Measurements from ENCODE around the gene RIMS1.

Gene RIMS1

DNA sequence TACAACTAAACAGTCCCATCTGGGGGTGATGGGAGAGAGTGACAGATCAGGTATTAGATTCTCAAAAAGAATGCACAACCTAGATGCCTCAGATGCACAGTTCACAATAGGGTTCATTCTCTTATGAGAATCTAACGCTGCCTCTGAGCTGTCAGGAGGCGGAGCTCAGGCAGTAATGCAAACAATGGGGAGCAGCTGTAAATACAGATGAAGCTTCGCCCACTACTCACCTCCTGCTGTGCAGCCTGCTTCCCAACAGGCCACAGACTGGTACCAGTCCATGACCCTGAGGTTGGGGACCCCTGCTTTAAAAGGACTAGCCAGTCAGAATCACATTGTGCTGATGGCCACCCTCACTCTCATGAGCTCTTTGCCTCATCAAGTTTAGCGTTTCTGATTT lies 488.5 kb downstream of the RIMS1 start:
- TF ChIP-seq ZFX (IDR thresholded peaks at IDR 0.05; ENCODE audit: borderline replicate concordance), result no peak
- TF ChIP-seq, protein P1, sequence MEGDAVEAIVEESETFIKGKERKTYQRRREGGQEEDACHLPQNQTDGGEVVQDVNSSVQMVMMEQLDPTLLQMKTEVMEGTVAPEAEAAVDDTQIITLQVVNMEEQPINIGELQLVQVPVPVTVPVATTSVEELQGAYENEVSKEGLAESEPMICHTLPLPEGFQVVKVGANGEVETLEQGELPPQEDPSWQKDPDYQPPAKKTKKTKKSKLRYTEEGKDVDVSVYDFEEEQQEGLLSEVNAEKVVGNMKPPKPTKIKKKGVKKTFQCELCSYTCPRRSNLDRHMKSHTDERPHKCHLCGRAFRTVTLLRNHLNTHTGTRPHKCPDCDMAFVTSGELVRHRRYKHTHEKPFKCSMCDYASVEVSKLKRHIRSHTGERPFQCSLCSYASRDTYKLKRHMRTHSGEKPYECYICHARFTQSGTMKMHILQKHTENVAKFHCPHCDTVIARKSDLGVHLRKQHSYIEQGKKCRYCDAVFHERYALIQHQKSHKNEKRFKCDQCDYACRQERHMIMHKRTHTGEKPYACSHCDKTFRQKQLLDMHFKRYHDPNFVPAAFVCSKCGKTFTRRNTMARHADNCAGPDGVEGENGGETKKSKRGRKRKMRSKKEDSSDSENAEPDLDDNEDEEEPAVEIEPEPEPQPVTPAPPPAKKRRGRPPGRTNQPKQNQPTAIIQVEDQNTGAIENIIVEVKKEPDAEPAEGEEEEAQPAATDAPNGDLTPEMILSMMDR (IDR thresholded peaks at IDR 0.05), result no peak
- no peak overlapping the region for H3K27ac ChIP-seq

DNA sequence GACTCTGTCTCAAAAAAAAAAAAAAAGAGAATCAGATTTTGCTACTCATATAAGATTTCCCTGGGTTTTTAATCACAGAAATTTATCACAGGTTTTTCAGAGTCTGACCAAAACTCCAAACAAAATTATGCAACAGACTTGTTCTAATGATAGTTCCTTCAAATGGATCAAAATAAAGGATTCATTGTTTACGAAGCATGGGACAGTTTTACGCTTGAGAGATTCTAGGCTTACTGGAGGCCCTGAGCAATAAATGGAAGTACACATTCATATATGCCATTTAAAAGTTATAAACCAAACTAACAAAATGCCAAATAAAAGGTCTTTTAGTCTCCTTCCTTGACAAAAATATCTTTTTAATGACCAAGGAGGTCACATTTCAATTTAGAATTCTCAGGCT lies 490.4 kb downstream of the RIMS1 start:
- H3K27ac ChIP-seq, result no peak overlapping the region
- TF ChIP-seq, protein P1 (IDR thresholded peaks at IDR 0.05), result no peak
- no peak for TF ChIP-seq ZFX (IDR thresholded peaks at IDR 0.05; ENCODE audit: borderline replicate concordance)

DNA sequence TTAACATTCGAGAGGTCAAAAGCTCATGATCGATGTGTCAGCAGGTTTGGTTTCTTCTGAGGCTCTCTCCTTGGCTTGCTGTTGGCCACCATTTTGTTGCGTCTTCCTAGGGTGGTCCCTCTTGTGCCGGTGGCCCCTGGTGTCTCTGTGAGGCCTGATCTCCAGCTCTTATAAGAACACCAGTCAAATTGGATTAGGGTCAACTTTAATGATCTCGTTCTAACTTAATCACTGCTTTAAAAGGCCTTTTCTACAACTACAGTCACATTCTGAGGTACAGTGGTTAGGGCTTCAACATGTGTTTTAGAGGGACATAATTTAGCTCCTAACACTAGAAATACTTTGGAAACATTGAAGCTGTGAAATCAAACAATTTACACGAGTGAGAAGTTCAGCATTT lies 494.7 kb downstream of the RIMS1 start:
- H3K27ac ChIP-seq, result no peak overlapping the region
- TF ChIP-seq ZFX (IDR thresholded peaks at IDR 0.05; ENCODE audit: borderline replicate concordance), result no peak
- TF ChIP-seq, protein P1 (IDR thresholded peaks at IDR 0.05), result no peak

DNA sequence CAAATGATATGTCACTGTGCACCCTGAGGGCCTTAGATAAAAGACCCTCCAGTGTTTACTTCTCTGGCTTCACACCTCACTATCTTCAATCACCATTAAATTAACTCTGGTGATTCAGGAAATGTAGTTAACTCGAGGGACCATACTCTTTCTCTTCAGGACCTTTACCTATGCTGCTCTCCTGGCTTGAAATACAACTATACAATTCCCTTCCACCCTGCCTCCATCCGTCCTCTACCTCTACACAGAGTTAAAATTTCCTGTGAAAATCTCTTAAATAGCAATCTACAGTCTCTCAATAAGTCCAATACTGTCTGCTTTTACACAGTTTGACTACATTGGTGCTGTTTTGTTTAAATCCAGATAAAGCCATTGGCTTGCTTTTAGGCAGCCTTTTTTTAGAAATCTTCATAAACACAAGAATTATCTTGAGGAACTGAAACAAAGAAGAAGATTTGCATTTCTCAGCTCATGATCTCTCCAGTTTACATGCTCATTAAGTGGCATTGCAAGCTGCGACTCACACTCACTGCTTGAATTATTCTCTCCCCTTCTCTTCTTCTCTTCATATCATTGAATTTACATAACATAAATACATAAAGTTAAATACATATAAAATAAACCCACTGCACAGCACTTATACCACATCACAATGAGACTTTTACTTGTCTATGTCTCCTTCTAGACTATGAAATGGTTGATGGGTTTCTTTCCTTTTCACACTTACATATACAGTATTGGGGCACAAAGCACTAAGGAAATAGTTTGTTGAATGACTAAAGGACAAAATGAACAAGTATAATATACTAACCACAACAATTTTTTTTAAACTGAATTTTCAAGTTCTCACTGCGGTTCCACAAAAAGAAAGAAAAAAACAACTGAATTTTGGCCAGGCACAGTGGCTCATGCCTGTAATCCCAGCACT lies 496.5 kb downstream of the RIMS1 start:
- H3K27ac ChIP-seq, result no peak overlapping the region
- no peak for TF ChIP-seq ZFX (IDR thresholded peaks at IDR 0.05; ENCODE audit: borderline replicate concordance)
- TF ChIP-seq, protein P1 (IDR thresholded peaks at IDR 0.05), result no peak

DNA sequence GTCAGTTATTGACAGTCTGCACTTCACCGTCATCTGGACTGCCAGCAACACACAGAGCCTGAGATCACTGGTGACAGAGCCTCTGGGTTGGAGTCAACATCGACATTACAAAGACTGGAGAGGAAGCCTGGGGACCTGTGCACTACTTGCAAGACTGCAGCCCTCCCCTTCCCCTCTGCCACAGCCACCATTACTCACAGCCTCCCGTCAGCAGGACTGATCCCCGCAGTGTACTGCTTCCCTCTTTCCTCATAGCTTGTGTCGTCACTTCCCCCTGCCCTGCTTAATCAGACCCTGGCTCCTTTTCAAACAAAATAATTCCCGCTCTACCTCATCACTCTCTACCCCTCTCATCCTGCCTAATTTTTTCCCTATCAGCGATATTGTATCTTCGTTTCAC lies 500.0 kb downstream of the RIMS1 start:
- TF ChIP-seq, protein P1 (IDR thresholded peaks at IDR 0.05), result no peak
- TF ChIP-seq ZFX (IDR thresholded peaks at IDR 0.05; ENCODE audit: borderline replicate concordance), result no peak

DNA sequence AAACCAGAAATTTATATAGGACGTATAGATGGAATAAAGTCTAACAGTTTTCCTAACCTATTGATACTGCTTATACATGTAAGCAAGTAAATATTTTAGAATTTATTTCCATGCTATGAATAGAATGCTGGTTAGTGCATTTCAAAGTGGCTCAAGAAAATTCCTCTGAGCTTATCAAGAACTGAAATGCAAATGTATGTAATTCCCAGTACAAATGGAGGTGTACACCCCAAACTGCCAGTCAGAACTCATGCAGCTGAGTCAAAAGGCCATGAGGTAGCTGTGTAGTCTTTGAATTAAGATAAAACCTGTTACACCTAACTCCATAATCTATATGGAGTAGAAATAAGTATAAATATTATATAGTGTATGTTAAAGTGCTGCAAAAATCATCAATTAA lies 503.3 kb downstream of the RIMS1 start:
- no peak for TF ChIP-seq ZFX (IDR thresholded peaks at IDR 0.05; ENCODE audit: borderline replicate concordance)
- TF ChIP-seq, protein P1 (IDR thresholded peaks at IDR 0.05), result no peak
- no peak overlapping the region for H3K27ac ChIP-seq

More for the DNA sequence above, 500.0 kb downstream of the RIMS1 start:
- no peak overlapping the region for H3K27ac ChIP-seq

DNA sequence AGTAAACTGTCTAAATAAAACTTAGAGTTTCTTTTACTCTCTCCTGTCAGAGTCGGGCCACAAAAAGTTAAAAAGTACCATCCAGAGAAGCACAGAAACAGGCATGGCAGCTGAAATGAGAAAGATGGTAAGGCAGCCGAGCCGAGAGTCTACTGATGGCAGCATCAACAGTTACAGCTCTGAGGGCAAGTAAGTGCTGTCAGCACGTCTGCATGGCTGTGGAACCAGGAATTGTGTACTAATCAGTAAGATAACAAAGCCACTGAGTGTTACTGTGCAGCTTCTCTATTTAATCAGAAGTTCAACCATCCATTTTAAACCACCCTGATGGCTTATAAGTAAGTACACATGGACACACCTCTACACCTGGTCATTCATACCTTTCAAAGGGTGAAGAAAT lies 504.2 kb downstream of the RIMS1 start:
- TF ChIP-seq, protein P1 (IDR thresholded peaks at IDR 0.05), result no peak
- no peak for TF ChIP-seq ZFX (IDR thresholded peaks at IDR 0.05; ENCODE audit: borderline replicate concordance)
- no peak overlapping the region for H3K27ac ChIP-seq
